Epithelial cell of proximal tubule (primary cell): ENCODE data around the gene ABHD16B. TPM values are rescaled to one million over a fixed set of nuclear protein-coding genes. Genes with fewer than 3 reads are reported as not detected.

Source experiments
- DNase-seq: peaks from one replicate; pipeline ENCODE4 v3.0.0-alpha.2; 2011; ENCODE audit warnings: low read depth
- H3K4me3 ChIP-seq: 2 replicates; pipeline ENCODE4 v1.5.1; 2011; ENCODE audit warnings: low read depth, mild to moderate bottlenecking, low read length
- CTCF ChIP-seq: conservative IDR thresholded peaks from 2 replicates; pipeline ENCODE4 v1.5.1; 2012; ENCODE audit warnings: low read depth, mild to moderate bottlenecking, low read length
- total RNA-seq: library from RNA; depleted of rRNA; stranded (reverse); fragments of >200 nt; gene quantifications from 2 replicates; pipeline ENCODE4 v1.2.3, GENCODE V29; 2015

The ABHD16B gene
- total RNA-seq, 1 donor from 2014 or later = not detected

GRCh38 chr20:63835021-63835858, 26.1 kb upstream of the ABHD16B start:
- peak; percentile 49 for DNase-seq

GRCh38 chr20:63836458-63837344, 24.6 kb upstream of the ABHD16B start:
- no peak overlapping the region for H3K4me3 ChIP-seq
- TF ChIP-seq CTCF = no peak
- no peak for DNase-seq

More at GRCh38 chr20:63835021-63835858, 26.1 kb upstream of the ABHD16B start:
- no peak overlapping the region for H3K4me3 ChIP-seq
- TF ChIP-seq CTCF = no peak

- peak; percentile 29 for DNase-seq
- no peak overlapping the region for H3K4me3 ChIP-seq
- no peak for TF ChIP-seq CTCF
Observed at GRCh38 chr20:63837479-63837878, 23.8 kb upstream of the ABHD16B start.

- no peak for DNase-seq
- TF ChIP-seq CTCF = no peak
- H3K4me3 ChIP-seq = no peak overlapping the region
Observed at GRCh38 chr20:63839620-63840019, 21.7 kb upstream of the ABHD16B start.

- no peak overlapping the region for H3K4me3 ChIP-seq
- no peak for DNase-seq
- no peak for TF ChIP-seq CTCF
Observed at GRCh38 chr20:63840405-63840828, 20.9 kb upstream of the ABHD16B start.

GRCh38 chr20:63842258-63842657, 19.0 kb upstream of the ABHD16B start:
- no peak overlapping the region for H3K4me3 ChIP-seq
- TF ChIP-seq CTCF = no peak
- no peak for DNase-seq
